NCI-H774 (cell line): ENCODE results near the gene JAZF1.
A peak's percentile ranks its signal among the peaks of the same experiment; 100 is the strongest.

ENCODE experiments used
- DNase-seq: peaks from one replicate; lab custom pipeline; 2025; lab: John Stamatoyannopoulos, UW

The JAZF1 gene

DNA sequence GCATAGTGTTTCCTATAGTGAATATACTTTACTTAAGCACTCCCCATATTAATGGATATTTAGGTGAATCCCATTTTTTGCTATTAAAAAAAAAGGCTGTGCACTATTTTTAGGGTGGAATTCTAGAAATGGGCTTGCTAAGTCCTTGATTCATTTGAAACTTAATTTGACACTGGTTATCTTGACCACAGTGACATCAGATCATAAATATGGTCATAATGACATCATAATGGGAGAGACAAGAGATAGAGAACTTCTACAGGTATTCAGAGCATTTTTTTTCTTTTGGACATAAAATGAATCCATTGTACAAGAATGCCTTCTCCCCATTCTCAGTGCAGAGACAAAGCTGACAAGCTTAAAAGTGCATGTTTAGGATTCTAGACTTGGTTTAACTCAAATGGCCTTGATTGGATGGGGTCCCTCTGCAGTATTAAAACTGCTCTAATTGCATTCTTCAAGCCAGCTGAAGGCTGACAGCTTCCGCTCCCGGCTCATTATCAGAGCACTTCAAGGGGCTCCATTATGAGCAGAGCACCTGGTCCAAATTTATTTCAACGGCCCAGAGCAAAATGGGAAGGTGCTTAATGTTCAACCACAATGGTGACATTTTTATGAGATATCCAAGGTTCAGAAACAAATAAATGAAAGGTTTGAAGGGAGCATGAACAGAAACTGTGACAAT is 104.8 kb downstream of the JAZF1 start:
- DNase-seq, result peak; percentile 42

DNA sequence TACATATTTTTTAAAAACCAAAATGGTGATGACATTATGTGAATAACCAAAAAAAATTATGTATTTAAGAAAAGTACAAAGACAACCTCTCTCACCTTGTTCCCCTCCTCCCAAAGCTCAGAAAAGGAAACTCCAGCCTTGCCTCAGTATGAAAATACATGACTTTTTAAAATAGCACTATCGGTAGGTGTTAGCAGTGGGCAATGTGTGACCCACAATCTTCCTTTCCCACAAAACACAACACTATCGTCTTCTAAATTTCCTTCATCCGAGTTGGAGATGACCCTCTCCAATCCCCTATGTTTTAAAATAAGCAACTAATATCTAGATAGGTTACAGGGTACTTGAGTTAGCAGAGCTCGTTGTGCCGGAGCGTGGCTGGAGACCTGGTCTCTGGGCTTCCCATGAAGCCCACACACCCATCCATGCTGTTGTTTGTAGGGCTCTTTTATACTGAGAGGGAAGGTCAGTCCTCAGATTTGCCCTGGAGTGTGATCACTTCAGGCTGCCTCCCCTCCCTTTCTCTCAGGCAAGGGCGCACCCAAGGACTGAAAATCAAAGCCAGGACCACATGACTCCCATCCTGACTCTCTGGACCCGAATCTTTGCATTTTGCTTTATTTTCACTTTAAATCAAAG is 107.6 kb downstream of the JAZF1 start:
- DNase-seq, result no peak

DNA sequence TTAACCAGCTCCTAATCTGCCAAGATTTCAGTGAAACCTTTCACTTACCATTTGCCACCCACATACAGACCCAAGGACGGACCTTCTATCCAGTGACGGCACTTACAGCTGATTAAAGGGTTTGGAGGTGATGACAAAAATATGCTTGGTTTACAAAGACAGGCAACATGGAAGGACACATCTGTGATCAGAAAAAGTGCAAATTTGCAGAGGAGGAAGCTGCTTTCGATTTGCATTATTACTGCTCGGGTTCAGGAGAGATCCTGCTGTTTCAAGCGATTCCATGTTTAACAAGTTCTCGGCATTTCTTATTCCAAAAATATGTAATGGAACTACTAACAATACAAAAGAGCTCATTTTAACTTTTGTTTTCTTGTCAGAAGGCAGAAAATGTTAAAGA is 109.0 kb downstream of the JAZF1 start:
- DNase-seq, result no peak

DNA sequence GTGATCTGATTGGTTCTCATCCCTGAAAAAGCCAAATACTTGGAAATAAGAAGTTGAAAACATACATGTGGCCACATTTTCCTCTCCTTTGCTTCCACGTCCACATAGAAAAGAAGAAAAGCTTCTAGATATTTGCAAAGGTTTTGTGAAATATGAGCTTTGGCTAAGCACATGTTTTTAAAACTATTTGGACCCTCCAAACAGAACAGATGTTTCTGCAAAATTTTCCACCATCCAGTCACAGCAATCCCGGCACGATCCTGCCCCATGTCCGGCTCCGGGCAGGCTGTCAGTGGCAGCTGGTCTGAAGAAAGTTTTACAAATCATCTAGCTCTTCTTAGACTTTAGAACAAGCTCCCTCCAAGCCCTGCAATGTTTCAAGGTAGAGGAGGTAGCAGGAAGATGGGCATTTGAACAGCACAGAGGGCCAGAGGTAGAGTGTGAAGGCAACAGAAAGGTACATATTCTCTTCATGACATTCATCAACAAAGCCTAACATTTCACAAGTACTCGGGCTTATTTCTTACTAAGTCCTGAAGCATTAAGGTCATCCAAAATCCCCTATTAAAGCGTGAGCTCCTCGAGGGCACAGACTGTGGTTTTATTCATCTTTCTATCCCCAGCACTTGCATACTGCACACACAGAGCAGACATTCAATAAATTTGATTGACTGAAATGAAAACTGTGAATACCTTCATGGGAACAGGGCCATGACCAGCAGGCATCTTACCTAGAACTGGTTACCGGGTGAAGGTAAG is 110.1 kb downstream of the JAZF1 start:
- DNase-seq, result no peak

DNA sequence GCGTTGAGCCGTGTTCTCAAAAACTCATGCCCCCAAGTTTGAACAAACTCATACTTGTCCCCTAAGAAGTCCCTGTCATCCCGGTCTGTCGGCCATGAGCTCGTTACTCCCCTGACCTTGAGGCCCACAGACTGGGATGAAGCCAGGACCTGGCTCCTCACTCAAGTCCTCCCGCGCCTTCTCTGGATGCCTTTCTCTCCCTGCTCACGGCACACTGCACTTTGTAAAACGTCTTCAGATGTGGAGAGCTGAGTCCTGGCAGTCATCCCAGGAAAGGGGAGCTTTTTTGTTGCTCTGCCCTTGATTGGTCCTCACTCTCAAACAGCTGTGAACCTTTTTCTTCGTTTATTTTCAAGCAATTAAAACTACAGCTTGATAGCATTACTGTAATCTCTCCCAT is 110.8 kb downstream of the JAZF1 start:
- DNase-seq, result no peak

DNA sequence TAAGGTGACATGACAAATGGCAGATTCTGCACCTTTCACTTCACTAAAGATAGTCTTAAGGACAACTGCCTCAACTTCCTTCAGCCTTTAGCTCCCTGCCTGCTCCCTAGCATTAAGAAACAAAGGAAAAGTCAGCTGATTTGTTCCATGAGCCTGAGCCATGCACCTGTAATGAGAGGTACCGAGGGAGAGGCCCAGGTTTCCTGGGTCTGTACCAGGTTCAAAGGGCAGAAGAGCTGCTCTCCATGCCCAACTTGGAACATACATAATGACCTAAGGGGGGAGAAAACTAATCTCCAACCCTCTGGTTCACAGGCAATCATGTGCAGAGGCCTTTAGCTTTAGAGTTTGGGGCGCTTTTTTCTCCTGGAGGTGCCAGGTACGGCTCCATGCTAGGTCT is 111.2 kb downstream of the JAZF1 start:
- no peak for DNase-seq

DNA sequence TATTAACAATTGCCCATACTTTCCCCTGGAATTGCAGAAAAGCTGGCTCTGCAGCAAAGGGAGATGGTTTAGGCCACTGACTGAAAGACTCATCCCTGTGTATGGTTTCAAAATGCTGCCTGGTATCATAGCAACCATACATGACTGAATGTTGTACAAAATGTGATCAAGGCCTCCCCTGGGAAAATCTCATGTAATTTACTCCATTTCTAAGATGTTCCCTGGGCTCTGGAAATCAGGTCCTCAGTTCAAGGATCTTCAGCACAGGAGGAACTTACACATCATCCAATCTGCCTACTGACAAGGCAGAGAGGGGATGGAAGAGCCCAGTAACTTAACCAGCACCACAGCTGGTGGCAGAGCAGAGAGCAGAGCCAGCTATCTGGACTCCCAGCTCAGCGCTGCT is 111.8 kb downstream of the JAZF1 start:
- no peak for DNase-seq

DNA sequence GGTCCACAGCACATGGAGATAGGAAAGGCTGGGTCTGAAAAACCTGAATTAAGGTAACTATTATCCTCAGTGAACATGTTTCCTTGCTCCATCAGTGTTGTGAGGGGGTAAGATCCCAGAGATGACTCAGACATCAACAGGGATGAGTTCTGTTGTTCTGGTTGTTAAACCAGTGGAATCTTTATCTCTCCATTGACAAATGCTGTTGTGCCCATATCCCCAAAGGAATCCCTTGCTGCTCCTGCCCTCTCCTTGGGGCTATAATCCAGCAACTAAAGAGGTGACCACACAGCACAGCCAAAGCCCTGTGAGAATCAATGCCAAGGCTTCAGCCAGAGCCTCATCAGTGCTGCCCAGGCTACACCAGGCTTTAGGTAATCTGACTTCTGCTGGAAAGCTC is 113.4 kb downstream of the JAZF1 start:
- no peak for DNase-seq

DNA sequence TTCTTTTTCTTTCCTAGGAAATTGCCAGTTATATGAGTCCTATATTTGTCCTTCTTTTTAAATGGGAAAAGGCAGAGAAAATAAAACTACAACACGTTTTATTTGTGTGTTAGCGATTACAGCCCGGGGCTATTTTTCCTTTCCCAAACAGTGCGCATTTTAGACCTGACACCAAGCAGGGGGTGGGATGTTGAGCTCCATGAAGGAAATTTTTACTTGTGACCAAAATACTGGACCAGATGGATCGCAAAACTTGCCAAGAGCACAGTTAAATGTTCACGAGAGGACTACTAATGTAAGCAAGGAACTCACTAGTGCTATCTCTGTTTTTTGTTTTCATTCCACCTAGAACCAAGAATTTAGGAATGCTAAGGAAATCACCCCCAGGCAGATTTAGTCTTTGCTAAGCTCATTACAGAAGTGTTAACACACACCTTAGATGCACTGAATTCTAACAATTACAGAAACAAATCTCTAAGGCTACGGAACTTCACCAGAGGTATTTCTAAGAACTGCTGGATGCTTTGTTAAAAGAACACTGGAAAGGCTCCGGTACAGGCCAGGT is 114.8 kb downstream of the JAZF1 start:
- DNase-seq, result no peak

DNA sequence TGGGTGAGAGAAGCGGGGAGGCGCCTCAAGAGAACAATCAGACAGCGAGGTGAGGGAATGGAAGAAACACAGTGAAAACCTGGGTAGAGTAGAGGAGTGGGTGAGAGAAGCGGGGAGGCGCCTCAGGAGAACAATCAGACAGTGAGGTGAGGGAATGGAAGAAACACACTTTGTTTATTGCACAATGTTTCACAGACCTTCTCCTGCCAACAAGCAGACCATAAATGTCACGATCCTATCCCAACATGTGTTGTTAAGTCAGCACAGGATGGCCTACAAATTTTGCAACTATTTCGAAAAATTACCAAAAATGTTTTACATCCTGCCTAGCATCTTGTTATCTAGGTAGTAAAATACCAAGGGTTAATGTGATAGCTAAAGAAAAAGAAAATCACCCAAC is 115.3 kb downstream of the JAZF1 start:
- no peak for DNase-seq

DNA sequence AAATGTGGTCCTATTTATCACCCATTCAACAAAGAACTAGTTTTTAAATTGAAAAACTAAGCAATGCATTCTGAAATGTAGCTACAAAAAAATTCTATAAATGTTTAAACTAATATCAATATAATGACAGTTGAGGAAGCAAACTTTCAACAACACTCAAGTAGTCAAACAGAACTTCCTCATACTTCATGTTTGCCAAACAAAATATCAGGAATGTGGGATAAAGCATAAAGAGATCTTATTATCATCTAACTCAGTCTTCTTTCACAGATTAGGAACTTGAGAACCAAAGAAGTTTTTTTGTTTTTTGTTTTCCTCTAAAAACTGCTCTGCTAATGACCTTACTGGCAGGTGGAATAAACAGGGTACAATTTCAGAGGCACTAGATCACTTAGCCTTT is 116.2 kb downstream of the JAZF1 start:
- DNase-seq, result no peak

DNA sequence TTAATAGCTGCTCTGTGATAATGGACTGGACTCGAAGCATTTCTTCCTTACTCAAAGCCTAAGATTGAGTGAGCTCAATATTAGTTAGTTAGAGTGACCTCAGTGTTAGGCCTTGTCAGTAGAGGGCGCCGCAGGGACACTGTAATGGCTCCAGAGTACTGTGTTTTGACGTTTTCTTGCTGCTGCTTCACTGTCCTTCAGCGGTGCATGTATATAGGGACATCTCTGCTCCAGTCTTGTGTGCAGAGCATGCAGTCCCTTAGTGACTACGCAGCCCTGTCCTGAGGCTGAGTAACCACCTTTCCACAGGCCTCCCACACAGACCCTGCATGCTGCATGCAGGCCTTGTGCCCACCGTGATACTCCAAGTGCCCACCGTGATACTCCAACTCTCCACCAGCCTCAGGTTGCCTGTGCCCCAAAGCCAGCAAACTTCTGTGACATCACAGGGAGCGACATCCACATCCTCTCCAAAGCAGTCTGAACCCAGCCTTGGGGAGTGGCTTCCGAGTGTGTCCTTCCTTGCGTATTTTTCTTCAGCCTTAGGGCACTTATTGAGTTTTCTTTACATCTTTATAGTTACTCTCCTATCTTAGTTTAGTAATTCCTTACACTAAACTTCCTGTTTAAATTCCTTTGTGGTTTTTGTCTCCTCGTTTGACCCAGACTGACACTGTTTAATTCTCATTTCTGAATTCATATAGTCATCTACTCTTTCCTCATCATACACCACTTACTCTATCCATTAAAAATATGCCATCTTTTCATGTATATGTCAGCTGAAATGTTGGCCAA is 118.2 kb downstream of the JAZF1 start:
- peak; percentile 53 for DNase-seq

DNA sequence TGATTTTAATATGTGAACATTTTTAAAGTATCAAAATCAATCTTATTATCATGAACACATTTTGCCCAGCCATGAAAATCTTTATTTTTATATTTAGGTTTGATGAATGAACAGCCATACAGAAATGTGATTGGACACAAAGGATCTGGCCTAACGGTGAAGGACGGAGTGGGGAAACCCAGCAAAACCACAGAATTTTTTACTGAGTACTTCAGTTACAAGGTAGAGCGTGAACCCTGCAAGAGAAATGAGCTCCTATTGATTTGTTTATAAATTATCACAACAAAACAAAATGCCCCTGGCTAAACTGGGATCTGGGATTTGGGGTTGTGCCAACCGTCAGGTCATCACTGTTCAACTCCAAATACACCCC is 118.8 kb downstream of the JAZF1 start:
- DNase-seq, result no peak

DNA sequence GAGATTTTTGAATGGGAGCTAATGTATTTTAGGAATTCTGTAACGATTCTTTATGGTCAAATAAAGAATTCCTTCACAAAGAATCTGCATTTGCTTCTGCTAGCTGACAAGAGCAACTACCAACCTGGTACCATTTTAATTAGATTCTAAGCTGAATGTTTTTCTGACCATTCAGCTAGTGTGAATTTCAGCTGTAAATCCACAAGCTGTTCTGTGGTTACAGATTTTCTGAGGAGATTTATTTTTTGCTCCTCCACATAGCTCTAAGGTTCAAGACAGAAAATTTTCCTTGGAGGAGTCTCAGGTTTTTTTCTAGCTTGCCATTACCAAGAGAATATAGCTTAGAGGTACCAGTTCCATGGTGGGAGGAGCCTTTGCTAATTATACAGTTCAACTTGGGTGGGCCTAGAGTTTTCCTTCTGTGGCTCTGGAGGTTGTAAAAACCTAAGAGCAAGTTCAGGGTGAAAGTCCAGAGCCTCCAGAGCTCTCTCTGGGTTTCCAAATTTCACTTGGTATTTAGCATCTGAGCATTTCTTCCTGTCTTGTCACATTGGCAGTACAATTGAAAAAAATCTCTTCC is 120.1 kb downstream of the JAZF1 start:
- DNase-seq, result no peak

DNA sequence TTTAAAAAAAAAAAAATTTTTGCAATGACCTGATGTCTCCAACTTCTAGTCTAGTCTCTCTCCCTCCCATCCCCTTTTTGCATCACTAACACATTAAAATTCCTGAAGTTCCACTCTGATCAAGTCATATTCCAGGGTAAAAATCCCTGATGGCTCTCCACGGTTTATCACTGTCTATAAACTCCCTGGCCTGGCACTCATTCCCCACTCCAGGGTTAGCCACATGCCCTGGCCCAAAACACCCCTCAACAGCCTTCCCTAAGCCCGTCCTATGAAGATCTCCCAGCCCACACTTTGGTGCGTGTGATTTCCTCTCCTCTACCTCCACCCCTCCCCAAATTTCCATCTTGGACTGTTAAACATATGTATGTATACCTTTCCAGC is 125.4 kb downstream of the JAZF1 start:
- no peak for DNase-seq

DNA sequence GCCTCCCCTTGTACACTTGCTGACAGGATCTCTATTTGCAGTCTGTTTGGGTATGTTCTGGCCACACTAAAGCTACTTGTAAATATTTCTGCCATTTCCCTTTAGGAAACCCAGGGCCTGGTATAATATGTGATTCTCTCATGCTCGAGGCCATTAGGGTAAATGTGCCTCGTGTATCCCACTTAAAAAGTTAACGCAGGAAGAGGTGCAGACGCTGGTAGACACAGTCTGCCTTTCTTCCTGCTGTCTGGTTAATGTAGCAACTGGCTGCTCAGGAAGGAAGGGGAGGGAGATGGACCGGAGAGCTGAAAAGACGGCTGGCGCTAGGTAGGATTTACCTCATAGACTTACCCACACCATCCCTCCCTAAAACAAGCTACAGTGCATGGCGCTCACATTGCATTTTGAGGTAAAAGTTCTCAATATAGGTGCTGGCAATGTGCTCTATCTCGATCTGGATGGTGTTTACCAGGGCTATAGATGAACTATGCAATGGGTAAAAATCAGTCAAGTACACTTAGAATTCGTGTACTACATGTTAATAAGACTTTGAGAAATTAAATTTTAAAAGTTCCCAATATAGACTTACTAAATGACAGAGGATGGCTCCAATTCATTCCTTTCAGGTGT is 125.9 kb downstream of the JAZF1 start:
- DNase-seq, result no peak

DNA sequence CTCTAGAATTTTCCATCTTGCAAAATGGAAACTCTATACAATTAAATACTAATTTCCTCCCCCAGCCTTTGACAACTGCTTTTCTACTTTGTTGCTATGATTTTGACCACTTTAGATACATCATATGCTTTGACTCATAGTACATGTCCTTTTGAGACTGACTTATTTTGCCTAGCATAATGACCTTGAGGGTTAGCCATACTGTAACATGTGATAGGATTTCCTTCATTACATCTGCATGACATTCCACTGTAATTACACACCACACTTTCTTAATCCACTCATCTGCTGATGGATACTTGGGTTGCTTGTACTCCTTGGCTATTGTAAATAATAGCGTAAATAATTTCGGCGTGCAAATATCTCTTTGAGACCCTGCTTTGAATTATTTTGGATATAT is 127.7 kb downstream of the JAZF1 start:
- no peak for DNase-seq

DNA sequence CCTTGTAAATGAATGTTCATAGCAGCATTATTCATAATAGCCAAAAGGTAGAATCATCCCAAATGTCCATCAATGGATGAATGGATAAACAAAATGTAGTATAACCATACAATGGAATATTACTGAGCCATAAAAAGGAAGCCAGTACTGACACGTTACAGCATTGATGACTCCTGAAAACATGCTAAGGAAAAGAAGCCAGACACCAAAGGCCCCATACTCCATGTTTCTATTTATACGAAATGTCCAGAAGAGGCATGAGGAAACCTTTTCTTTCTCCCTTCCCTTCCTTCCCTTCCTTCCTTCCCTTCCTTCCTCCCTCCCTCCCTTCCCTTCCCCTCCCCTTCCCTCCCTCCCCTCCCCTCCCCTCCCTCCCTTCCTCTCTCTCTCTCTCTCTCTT is 131.9 kb downstream of the JAZF1 start:
- no peak for DNase-seq

DNA sequence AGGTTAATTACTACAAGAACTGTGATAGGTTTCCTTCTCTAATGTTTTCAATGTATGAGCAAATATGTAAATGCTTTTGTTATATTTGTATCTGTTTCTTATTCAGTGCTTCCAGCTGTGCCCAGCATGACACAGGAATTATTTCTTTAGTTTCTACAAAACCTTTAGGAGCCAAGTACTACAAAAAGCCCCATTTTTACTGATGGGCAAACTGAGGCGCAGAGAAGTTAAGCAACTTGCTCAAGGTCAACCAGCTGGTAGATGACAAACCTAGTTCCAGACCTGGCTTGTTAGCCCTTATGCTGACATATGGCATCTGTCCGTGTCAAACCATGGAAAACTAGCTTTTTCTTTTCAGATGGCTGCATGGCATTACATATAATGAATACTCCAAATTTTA is 134.6 kb downstream of the JAZF1 start:
- no peak for DNase-seq

DNA sequence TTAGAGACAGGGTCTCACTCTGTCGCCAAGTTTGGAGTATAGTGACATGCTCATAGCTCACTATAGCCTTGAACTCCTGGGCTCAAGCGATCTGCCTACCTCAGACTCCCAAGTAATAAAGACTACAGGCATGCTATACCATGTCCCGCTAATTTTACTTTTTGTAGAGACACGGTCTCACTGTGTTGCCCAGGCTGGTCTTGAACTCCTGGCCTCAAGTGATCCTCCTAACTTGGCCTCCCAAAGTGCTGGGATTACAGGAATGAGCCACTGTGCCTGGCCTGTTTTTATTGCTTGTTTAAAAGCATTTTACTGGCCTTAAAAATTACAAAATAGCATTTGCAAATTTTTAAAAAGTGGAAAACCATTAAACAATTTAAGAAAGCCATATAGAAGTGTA is 135.0 kb downstream of the JAZF1 start:
- DNase-seq, result no peak

DNA sequence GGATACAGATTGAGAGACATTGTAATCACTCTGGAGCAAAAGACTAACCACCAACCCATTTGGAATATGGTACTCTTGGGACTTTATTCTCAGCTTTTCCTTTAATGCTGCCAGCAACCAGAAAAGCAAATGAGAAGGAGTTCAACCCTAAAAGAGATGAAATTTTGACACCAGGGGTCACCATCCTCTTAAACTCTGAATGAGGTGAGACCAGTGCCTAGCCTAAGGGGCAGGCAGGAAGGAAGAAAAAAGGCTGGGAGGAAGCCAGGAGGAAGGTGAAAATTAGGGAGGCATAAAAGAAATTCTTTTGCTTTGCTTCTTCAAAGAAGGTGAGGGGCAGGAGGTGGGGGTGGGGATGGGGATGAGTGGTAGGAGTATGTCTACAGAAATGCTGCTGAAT is 135.8 kb downstream of the JAZF1 start:
- DNase-seq, result no peak

DNA sequence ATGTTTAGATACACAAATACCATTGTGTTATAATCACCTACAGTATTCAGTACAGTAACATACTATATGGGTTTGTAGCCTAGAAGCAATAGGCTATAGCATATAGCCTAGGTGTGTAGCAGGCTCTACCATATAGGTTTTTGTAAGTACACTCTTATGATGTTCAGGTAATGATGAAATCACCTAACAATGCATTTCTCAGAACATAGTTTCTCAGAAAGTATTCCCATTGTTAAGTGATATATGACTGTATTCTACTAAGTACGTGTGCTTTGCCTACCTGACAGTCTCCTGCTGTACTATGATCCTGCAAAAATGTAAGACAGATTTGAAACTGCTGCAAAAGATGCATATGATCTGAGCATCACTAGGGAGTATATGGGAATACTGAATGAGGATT is 137.9 kb downstream of the JAZF1 start:
- DNase-seq, result no peak
